Measurements from ENCODE around the gene SH3BP5.

Gene SH3BP5

GRCh38 chr3:15294929-15295328 lies 37.5 kb downstream of the SH3BP5 start:
- no peak for DNase-seq

GRCh38 chr3:15292765-15293522 lies 39.4 kb downstream of the SH3BP5 start:
- no peak for DNase-seq

DNA sequence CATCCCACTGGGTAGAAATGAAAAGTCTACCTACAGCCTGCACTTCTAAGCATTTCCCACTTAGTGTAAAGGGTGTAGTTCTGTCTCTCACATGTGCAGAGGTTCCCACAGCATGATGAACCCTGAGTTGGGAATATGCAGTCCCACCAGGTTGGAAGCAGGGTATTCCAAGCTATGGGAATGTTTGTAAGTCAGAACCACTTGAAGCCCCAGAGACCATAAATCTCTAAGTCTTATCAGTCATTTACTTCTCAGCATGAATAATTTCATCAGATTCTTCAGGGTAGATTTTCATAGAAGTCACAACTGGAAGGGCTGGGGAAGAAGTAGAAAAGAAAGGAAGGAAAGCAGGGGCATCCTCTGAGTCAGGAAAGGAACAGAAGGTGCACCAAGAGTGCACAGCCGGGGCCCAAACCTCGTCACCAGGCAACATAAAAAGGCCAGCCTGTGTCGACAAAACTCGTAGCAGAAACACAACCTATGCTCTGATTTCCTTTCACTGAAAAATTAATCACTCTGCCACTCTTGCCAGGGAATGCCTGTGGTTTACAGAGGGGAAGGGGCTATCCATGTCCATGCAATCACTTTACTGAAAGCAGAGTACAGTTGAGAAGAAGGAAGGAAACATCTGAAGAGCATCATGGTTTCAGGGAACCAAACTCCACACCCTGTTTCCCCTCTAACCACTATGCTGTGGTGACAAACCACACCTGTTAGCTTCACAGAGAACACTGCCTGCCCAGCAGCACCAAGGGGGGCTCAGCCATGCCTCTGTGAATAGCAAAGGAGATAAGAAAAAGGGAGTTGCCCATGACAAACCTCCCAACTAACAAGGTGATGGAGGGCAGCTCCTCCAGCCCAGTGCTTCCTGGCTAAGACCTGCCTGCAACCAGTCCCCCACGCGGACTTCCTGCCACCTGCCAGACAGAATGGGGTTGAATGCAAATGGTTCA lies 40.5 kb downstream of the SH3BP5 start:
- peak; percentile 49 to 51 for DNase-seq

GRCh38 chr3:15290736-15291135 lies 41.6 kb downstream of the SH3BP5 start:
- no peak for DNase-seq

DNA sequence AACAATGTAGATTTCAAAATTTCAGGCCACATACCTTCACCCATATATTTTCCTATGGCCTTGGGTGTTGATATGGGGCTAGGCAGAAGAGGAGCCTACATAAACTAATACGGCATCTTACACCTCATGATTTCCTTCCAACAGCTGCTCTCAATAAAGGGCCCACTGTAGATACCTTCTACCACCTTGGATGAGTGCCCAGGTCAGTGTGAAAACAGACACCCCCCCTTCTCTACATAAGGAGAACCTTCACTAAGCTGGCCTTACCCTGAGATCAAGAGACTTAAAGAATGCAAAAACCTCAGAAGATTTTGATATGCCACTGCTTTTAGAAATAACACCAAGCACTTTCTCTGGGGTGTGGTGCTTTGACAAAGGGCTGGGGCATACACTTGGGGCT lies 42.7 kb downstream of the SH3BP5 start:
- DNase-seq, result no peak

GRCh38 chr3:15288331-15289035 lies 43.9 kb downstream of the SH3BP5 start:
- DNase-seq, result no peak

DNA sequence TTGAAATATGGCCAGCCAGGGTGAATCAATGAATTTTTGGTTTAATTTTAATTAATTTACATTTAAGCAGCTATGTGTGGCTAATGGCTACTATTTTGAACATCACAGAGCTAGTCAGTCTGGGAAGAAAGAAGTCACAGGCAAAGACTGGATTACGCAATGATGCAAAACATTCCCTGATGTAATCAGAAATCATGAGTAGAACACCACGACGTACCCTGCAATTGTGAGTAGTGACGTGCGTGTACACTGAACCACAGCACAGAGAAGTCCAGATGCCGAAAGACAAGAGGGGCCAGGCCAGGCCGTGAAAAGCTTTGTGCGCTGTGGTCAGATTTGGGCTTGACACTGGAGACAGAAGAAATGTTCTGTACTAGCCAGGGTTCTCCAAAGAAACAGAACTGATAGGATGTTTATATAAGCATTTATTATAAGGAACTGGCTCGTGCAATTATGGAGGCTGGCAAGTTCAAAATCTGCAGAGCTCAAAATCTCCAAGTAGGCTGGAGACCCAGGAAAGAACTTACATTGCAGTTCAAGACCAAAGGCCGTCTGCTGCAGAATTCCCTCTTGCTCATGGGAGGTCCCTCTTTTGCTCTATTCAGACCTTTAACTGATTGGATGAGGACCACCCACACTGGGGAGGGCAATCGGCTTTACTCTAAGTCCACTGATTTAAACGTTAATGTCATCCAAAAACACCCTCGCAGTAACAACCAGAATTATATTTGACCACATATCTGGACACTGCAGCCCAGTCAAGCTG lies 44.6 kb downstream of the SH3BP5 start:
- DNase-seq, result no peak

GRCh38 chr3:15286022-15286421 lies 46.4 kb downstream of the SH3BP5 start:
- no peak for DNase-seq

- DNase-seq, result no peak
Measured at GRCh38 chr3:15284121-15284889, 48.1 kb downstream of the SH3BP5 start.

GRCh38 chr3:15283702-15284101 lies 48.7 kb downstream of the SH3BP5 start:
- no peak for DNase-seq

- no peak for DNase-seq
Measured at GRCh38 chr3:15281817-15282216, 50.6 kb downstream of the SH3BP5 start.

DNA sequence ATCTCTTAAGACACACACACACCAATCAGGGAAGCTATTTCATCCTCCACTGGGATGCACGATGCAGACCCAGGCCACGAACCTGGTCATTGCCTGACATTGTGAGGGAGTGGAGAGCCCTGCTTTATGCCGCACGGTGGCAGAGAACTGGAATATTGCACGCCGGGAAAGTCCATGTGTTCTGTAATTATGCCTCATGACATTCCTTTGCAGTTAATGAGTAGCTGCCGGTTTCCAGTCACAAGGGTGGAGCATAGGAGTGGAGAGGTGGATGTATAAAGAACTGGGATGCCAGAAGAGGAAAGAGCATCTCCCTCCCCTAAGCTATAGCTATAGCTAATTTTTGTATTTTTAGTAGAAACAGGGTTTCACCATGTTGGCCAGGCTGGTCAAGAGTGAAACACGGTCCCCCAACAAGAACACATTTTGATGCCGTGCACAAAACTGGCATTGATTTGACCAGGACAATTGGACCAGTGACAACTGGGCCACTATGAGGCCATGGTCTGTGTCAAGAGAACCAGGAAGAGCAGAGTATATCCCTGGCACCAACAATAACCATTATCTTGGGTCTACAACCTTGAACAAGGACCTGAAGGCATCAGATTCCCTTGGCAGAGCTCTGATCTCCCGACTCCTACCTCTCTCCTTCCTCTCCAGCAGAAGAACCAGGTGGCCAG lies 51.4 kb downstream of the SH3BP5 start:
- DNase-seq, result no peak

GRCh38 chr3:15279671-15280402 lies 52.5 kb downstream of the SH3BP5 start:
- no peak for DNase-seq

- no peak for DNase-seq
Measured at GRCh38 chr3:15279205-15279604, 53.2 kb downstream of the SH3BP5 start.

- no peak for DNase-seq
Measured at GRCh38 chr3:15277861-15278500, 54.4 kb downstream of the SH3BP5 start.

DNA sequence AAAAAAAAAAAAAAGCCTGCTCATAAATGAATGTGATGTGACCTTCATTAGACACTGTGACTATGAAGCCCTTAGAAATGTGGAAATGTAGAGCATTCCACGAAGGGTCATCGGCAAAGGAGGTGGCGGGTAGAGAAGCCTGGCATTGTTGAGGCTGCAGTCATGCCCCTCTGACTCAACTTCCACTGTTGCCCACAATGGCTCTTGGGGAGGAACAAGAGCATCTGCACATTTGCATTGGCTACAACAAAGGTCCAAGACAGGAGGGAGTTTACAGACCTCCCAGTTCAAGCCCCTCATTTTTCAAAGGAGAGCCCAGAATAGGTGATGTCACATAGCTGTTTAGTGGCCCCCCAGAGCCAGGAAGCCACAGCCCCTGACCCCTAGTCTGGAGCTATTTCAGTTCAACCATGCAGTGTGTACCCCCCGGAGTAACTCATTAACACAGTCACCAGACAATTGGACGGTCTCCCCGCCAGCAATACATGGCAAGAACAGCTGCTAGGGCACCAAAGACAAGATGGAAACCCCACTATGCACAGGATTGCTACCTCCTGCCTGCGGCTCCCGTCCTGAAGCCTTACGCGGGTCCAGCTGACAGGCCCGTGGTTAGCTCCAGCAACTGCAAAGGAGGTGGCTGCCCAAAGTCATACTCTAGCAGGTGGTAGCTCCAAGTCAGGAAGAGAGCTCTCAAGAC lies 56.2 kb downstream of the SH3BP5 start:
- no peak for DNase-seq

DNA sequence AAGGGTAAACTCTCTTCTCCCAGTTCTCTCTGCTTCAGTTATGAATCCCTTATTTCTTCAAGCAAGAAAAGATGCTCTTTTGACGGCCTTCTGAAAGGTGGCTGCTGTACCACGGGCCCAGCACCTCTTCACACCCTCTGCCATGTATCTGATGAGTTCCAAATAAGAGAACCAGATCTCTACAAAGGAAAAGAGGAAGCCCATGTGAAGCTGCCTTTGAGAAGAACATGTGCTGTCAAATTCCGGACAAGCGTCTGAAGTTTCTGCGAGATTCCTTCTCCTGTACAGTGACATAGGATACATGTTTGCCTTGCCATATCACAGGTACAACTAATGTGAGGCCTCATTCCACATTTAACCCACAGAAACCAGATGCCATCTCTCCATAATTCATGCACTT lies 59.2 kb downstream of the SH3BP5 start:
- no peak for DNase-seq

DNA sequence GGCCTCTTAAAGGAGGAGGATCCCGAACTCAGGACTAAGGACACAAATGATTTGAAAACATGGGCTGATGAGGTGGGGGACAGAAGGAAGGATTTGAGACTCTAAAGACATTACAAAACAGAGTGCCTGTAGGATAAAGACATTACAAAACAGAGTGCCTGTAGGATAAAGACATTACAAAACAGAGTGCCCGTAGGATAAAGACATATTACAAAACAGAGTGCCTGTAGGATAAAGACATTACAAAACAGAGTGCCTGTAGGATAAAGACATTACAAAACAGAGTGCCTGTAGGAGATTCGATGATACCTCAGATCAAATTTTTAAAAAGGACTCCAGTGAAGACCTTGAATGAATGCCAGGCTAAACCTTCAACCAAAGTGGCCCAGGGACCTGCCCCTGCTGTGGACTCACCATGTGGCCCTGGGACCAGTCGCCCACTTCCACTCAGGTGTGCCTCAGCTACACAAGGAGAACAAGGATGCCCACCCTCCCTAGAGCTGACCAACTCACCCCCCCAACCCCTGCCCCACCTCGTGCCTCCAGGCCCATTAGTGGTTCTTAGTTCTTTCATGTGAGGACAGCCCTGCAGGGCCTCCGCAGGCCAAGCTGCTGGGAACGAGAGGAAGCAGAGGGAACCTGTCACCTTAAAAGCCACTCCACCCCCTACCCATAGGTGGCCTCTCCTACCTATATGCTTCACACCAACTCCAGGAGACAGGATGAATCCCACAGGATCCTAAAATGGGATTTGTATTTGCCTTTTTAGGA lies 59.8 kb downstream of the SH3BP5 start:
- no peak for DNase-seq
